Stomach (tissue), 9 donors: ENCODE results near the gene FCER1G. TPM values are rescaled to one million over a fixed set of nuclear protein-coding genes. Genes with fewer than 3 reads are reported as not detected.
A peak's percentile ranks its signal among the peaks of the same experiment; 100 is the strongest.

ENCODE experiments used
- DNase-seq, 2 donors: peaks; one replicate each; pipeline versions ENCODE4 v3.0.0 to v3.0.0-alpha.2; 2013 to 2019
- H3K27ac ChIP-seq, 5 donors: fragments of 200-600 bp in 4 of 5; sonication (generic) in 4 of 5; one replicate each; pipeline ENCODE4 v1.5.1; 2013 to 2019; ENCODE audit warnings: mild to moderate bottlenecking in 1 of 5, moderate library complexity in 1 of 5
- H3K27me3 ChIP-seq, 3 donors: fragments of 200-600 bp; sonication (generic); one replicate each; pipeline ENCODE4 v1.5.1; 2017 to 2019; ENCODE audit warnings: mixed run types in 1 of 3
- H3K36me3 ChIP-seq, 4 donors: fragments of 200-600 bp; sonication (generic); 1 replicate in 3 of 4; 2 replicates in 1 of 4; pipeline ENCODE4 v1.5.1; 2016 to 2019
- H3K4me1 ChIP-seq, 4 donors: fragments of 200-600 bp; sonication (generic); one replicate each; pipeline ENCODE4 v1.5.1; 2016 to 2019
- H3K4me3 ChIP-seq, 4 donors: fragments of 200-600 bp; sonication (generic) in 3 of 4; one replicate each; pipeline ENCODE4 v1.5.1; 2016 to 2019; ENCODE audit warnings: mild to moderate bottlenecking in 1 of 4
- H3K9me3 ChIP-seq, 4 donors: fragments of 200-600 bp; sonication (generic); one replicate each; pipeline ENCODE4 v1.5.1; 2016 to 2019
- CTCF ChIP-seq, 7 experiments: fragments of 450-650 bp in 4 of 7; fragments of 200-600 bp in 3 of 7; sonication (generic) in 3 of 7; IDR thresholded peaks; one replicate each; pipeline ENCODE4 v1.5.1; 2016 to 2019; ENCODE audit warnings: antibody characterized with exemption in 7 of 7, control low read depth in 2 of 7, mild to moderate bottlenecking in 1 of 7
- EP300 ChIP-seq: sonication (generic); formaldehyde crosslinking; IDR thresholded peaks from one replicate; pipeline ENCODE4 v1.6.1; 2017; ENCODE audit warnings: antibody characterized with exemption
- POLR2A ChIP-seq, 4 donors: fragments of 450-650 bp; IDR thresholded peaks; one replicate each; pipeline ENCODE4 v1.6.1; 2016; ENCODE audit warnings: antibody characterized with exemption in 4 of 4, control low read depth in 2 of 4, mild to moderate bottlenecking in 1 of 4, moderate library complexity in 1 of 4
- POLR2AphosphoS5 ChIP-seq, 3 donors: sonication (generic); formaldehyde crosslinking; IDR thresholded peaks; one replicate each; pipeline ENCODE4 v1.6.1; 2016; ENCODE audit warnings: antibody characterized with exemption in 3 of 3
- WGBS, 5 donors: extraction: QIAGEN DNeasy Blood & Tissue Kit in 3 of 5; methylation state at CpG; one replicate each; pipeline versions ENCODE4 v1.1.5 to v1.1.7; 2013 to 2018; 5-methylcytosine and 5-hydroxymethylcytosine counted together
- intact Hi-C: fragments of 100-400 bp; cut with DNase I; formaldehyde crosslinking; loops from one replicate; pipeline ENCODE4 v1.15.1; 2023; ENCODE audit warnings: low total_unique reads
- polyA plus RNA-seq, 3 donors: library from polyadenylated mRNA; stranded (reverse); fragments of 200-250 nt; gene quantifications; one replicate each; pipeline ENCODE4 v1.2.3, GENCODE V29; 2013
- total RNA-seq, 5 donors: library from RNA; depleted of rRNA; stranded (reverse); fragments of >200 nt; gene quantifications; one replicate each; pipeline versions ENCODE4 v1.1.0 to v1.2.3, GENCODE V29; 2014 to 2016
- donor health status: healthy with polysubstance abuse.
- donor health status: Bipolar disorder and iron deficiency.
- donor health status: healthy.

FCER1G gene
- total and polyA plus RNA-seq, 8 donors = 1.4 to 101 (median 27.0) TPM; not detected in 1

- no peaks in the 10 kb centered on the region for H3K27me3 ChIP-seq
- intact Hi-C loops = loop anchor here (5.0 kb wide), 1 partner anchor 154 kb away; no protein-coding TSS in a partner anchor
- H3K9me3 ChIP-seq = no peaks in the 10 kb centered on the region
- WGBS, 5 donors = 83 to 98% (median 93%) methylated on average over 6 to 7 of the region's 7 CpGs
- H3K4me1 ChIP-seq = peaks cover 16 to 42% (median 29%) of the 10 kb centered on the region in 4 donors
- H3K4me3 ChIP-seq = peak overlapping the region in 2 of 4 donors; percentile 75 to 82
- peaks cover 20 to 37% (median 29%) of the 10 kb centered on the region in 4 donors for H3K36me3 ChIP-seq
- TF ChIP-seq CTCF (IDR thresholded peaks at IDR 0.05) (no peak), POLR2AphosphoS5 (IDR thresholded peaks at IDR 0.05) (no peak), POLR2A (IDR thresholded peaks at IDR 0.05) (no peak)
- peak overlapping the region in 2 of 5 donors; percentile 15 to 79 for H3K27ac ChIP-seq
- DNase-seq = no peak
Measured at GRCh38 chr1:161228032-161228431, 12.9 kb downstream of the FCER1G start.

GRCh38 chr1:161229896-161230295 lies 14.8 kb downstream of the FCER1G start:
- no peak for TF ChIP-seq POLR2A (IDR thresholded peaks at IDR 0.05)
- no peak for TF ChIP-seq POLR2AphosphoS5 (IDR thresholded peaks at IDR 0.05)
- no peak for TF ChIP-seq CTCF (IDR thresholded peaks at IDR 0.05)
- no peak for TF ChIP-seq EP300
- H3K27me3 ChIP-seq = no peaks in the 10 kb centered on the region
- no peaks in the 10 kb centered on the region for H3K9me3 ChIP-seq
- peaks cover 20 to 37% (median 29%) of the 10 kb centered on the region in 4 donors for H3K36me3 ChIP-seq
- H3K27ac ChIP-seq = no peak overlapping the region
- no peak overlapping the region for H3K4me3 ChIP-seq
- no peak for DNase-seq
- intact Hi-C loops = loop anchor here (5.0 kb wide), 1 partner anchor 152 kb away; no protein-coding TSS in a partner anchor
- 50 to 76% (median 62%) methylated on average over 3 of the region's 3 CpGs for WGBS, 5 donors
- H3K4me1 ChIP-seq = peaks cover 16 to 31% (median 29%) of the 10 kb centered on the region in 4 donors

- peaks cover 11 to 24% (median 22%) of the 10 kb centered on the region in 4 donors for H3K4me1 ChIP-seq
- no peak overlapping the region for H3K27ac ChIP-seq
- no peaks in the 10 kb centered on the region for H3K27me3 ChIP-seq
- no peaks in the 10 kb centered on the region for H3K9me3 ChIP-seq
- peaks cover 20 to 37% (median 29%) of the 10 kb centered on the region in 4 donors for H3K36me3 ChIP-seq
- intact Hi-C loops = no loop called here
- TF ChIP-seq POLR2AphosphoS5 (IDR thresholded peaks at IDR 0.05) (no peak), CTCF (IDR thresholded peaks at IDR 0.05) (no peak), POLR2A (IDR thresholded peaks at IDR 0.05) (no peak), EP300 (no peak)
- WGBS, 5 donors = 93 to 97% (median 94%) methylated on average over 7 of the region's 7 CpGs
- DNase-seq = no peak
- no peak overlapping the region for H3K4me3 ChIP-seq
Measured at GRCh38 chr1:161230762-161231161, 15.7 kb downstream of the FCER1G start.

- H3K4me3 ChIP-seq = no peak overlapping the region
- no peaks in the 10 kb centered on the region for H3K9me3 ChIP-seq
- no peak for DNase-seq
- TF ChIP-seq EP300 (no peak), POLR2A (IDR thresholded peaks at IDR 0.05) (no peak), POLR2AphosphoS5 (IDR thresholded peaks at IDR 0.05) (no peak), CTCF (IDR thresholded peaks at IDR 0.05) (no peak)
- H3K27ac ChIP-seq = no peak overlapping the region
- peaks cover 16 to 30% (median 28%) of the 10 kb centered on the region in 4 donors for H3K36me3 ChIP-seq
- H3K4me1 ChIP-seq = peaks cover 0 to 1% (median under 1%) of the 10 kb centered on the region in 4 donors
- intact Hi-C loops = no loop called here
- WGBS, 5 donors = 81 to 86% (median 82%) methylated on average over 6 to 9 of the region's 9 CpGs
- H3K27me3 ChIP-seq = peaks cover 0 to 6% (median 0%) of the 10 kb centered on the region in 3 donors
Measured at GRCh38 chr1:161233102-161233501, 18.0 kb downstream of the FCER1G start.
